Limb (tissue), 2 donors: ENCODE results near the gene NR1H2.
A peak's percentile ranks its signal among the peaks of the same experiment; 100 is the strongest.
"Not testable (repeated sequence)": the region's sequence is repeated elsewhere in the genome, so short reads cannot be mapped to it uniquely, and the experiment has no call there.

Experiments
- DNase-seq, 2 donors: peaks; one replicate each; pipeline ENCODE4 v3.0.0-alpha.2; 2016; ENCODE audit errors: extremely low spot score in 2 of 2

Gene NR1H2

GRCh38 chr19:50378169-50378862 is 2.1 kb downstream of the NR1H2 start:
- no peak for DNase-seq

- DNase-seq = no peak
Measured at GRCh38 chr19:50378863-50379236, 2.6 kb downstream of the NR1H2 start.

GRCh38 chr19:50379602-50380001 is 3.3 kb downstream of the NR1H2 start:
- no peak for DNase-seq

GRCh38 chr19:50380137-50380536 is 3.9 kb downstream of the NR1H2 start:
- no peak for DNase-seq

DNA sequence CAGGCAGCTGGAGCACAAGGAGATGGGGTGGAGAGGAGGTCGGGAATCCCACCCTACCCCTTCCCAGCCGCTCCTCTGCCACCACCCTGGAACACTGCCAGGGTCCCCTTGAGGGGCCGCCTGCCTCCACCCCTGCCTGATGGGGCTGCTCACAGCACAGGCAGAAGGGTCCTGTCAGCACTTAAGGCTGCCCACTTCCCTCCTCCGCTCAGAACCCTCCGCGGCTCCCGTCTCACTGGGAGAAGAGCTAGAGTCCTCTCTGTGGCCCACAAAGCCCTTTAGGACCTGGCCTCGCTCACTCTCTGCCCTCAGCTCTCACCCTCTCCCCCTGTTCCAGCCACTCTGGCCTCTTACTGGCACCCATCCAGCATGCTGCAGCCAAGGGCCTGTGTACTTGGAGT is 4.5 kb downstream of the NR1H2 start:
- DNase-seq = no peak

DNA sequence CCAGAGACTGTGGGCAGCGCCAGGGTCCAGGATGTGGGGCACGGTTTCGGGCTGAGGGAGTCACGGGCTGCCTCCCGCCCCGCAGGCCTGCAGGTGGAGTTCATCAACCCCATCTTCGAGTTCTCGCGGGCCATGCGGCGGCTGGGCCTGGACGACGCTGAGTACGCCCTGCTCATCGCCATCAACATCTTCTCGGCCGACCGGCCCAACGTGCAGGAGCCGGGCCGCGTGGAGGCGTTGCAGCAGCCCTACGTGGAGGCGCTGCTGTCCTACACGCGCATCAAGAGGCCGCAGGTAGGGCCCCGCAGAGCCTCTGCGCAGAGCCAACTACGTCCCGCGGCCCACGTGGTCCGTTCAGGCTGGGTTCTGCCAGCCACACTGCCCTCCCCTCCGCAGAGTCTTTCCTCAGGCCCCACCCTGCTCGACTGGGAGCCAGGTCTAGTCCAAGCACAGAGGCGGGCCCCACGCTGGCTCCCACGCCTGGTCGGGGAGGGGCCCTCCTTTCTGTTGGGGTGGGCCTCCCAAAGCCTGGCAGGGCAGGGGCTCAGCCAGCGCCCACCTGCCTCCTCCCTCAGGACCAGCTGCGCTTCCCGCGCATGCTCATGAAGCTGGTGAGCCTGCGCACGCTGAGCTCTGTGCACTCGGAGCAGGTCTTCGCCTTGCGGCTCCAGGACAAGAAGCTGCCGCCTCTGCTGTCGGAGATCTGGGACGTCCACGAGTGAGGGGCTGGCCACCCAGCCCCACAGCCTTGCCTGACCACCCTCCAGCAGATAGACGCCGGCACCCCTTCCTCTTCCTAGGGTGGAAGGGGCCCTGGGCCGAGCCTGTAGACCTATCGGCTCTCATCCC is 5.8 kb downstream of the NR1H2 start:
- no peak for DNase-seq

- peak in 1 of 2 donors; percentile 7 for DNase-seq
Measured at GRCh38 chr19:50383001-50383851, 7.0 kb downstream of the NR1H2 start.

DNA sequence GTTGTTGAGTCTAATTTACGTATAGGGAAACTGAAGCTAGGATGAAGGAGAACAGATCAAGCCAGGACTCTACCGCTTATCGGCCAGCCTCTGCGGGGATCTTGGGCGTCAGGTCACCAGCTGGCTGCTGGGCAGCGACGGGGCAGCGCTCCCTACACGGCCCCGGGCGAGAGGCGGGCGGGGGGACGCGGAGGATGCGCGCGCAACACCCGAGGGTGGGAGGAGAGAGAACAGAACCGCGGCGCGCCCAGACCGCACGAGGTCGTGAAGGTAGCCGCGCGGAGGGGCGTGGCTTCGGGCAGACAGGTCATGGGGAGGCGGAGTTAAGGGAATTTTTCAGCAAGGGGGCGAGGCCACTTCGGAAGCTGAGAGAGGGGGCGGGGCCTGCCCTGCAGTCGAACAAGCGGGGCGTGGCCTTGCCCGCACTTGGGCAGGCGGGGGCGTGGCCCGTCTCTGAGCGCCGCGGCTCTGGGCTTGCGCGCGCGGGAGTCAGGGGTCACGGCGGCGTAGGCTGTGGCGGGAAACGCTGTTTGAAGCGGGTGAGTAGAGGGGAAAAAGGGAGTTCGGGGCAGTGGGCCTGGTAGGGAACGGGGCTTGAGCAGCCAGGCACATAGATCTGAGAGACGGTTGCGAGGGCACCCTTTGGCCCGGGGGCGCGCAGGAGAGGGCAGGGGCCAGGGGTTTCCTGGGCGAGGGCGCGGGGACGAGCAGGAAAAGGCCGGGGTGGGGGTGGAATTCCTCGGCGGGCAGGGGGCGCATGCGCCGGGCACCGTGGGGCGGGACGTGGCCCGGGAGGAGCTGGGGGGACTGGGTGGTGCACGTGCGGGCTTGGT is 7.8 kb downstream of the NR1H2 start, which contains the start of gene POLD1:
TSS of gene POLD1 (plus strand) at position 496 of the 833 bp plus-strand sequence. CDS start 14,505 bp downstream, outside the sequence.
- DNase-seq = peak; percentile 97 to 99

DNA sequence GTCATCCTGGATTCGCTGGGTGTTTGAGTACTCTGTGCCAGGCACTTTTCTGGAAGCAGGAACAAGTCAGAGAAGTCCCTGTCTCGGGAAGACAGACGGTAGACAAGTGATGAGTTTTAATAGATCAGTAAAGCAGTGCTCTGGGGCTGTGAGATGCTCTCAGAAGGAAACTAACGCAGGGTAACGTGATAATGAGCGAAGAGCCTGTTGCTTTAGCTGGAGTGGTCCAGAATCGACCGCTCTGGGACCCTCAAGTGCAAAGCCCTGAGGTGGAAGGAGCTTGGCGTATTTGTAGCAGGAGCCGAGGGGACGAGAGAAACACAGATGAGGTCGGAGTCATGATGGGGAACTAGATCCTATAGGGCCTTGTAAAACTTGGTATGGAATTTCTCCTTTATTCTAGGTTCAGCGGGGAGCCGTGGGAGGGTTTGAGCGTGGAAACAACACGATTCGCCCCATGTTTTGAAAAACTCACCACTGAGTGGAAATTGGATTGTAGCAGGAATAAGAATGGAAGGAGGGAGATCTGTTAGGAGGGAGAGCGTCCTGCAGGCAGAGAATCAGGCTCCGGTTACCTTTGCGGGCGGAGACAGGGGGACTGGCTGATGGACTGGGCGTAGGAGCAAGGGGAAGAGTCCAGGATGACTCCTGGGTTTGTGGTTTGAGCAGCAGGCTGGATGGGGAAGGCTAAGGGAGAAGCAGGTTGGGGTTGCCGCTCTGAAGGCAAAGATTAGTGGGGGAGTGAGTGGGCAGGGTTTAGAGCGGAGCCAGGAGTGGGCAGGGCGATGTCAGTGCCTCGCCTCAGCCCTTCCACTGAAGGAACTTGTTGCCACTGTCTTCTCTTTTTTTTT is 8.7 kb downstream of the NR1H2 start:
- no peak for DNase-seq

DNA sequence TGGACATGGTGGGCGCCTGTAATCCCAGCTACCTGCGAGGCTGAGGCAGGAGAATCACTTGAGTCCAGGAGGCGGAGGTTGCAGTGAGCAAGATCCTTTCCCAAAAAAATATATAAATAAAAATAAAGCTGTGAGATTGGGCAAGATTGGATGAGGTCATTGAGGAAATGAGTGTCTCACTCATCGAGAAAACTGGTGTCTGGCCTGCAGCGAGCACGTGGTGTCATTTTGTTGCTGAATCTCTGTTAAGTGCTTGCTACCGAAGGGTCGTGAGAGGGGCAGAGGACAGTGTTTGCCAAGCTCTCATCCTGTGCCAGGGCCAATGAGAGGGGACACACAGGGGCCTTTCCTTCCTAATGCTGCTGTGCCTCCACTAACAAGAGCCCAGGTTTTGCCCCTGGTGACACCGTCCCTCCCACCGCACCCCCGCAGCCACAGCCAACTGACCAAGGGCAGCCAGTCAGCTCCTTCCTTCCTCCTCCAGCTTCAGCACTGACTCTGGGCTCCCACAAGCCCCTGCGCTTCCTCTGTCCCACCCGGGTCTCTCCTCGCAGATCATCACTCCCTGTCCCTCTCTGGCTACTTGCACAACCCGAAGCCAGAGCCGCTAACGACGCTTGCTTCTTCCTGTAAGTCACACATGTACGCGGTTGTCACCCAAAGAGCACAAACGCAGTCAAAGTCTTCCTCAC is 11.1 kb downstream of the NR1H2 start:
- no peak for DNase-seq

DNA sequence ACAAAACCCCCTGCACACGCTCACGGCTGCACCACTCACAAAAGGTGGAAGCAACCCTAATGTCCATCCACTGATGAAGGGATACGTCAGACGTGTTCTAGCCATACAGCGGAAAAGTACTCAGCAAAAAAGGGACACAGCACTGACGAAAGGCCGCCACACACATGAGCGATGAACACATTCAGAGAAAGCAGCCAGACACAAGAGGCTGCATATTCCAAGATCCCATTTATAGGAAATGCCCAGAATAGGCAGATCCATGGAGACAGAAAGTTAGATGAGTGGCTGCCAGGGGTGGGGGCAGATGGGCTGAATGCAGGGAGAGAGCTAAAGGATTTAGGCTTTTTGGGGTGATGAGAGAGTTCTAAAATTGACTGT is 11.6 kb downstream of the NR1H2 start:
- DNase-seq = no peak

DNA sequence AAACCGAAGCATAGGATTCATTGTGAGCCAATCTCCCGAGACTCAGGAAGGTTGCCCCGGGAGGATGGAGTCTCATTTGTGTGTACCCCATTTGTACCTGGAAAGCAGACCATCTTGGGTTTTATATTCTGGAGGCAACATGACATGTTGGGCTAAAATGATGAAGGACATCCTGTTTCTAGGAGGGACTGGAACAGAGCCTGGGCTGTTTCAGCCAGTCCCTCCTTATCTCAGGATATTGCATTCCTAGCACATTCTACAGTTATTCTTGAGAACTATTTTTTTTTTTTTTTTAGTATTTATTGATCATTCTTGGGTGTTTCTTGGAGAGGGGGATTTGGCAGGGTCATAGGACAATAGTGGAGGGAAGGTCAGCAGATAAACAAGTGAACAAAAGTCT is 14.0 kb downstream of the NR1H2 start:
- not testable (repeated sequence) for DNase-seq

DNA sequence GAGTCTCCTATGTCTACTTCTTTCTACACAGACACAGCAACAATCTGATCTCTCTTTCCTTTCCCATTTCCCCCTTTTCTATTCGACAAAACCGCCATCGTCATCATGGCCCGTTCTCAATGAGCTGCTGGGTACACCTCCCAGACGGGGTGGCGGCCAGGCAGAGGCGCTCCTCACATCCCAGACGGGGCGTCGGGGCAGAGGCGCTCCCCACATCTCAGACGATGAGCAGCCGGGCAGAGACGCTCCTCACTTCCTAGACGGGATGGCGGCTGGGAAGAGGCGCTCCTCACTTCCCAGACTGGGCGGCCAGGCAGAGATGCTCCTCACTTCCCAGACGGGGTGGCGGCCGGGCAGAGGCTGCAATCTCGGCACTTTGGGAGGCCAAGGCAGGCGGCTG is 14.7 kb downstream of the NR1H2 start:
- DNase-seq = not testable (repeated sequence)

- DNase-seq = no peak
Measured at GRCh38 chr19:50392759-50393158, 16.5 kb downstream of the NR1H2 start.

DNA sequence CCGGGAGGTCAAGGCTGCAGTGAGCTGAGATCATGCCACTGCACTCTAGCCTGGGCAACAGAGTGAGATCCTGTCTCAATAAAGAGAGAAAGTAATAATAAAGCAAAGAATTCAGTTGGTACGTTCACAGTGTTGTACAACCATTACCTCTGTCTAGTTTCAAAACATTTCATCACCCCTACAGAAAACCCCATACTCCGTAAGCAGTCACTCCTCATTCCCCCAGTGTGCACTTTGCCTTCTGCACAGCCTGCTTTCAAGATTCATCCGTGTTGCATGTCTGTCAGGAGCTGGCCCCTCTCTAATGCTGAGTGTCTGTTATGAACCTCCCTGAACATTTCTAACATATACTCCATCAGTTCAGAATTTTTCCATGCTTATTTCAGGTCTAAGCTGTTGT is 17.3 kb downstream of the NR1H2 start:
- no peak for DNase-seq

- DNase-seq = no peak
Measured at GRCh38 chr19:50394017-50394416, 17.8 kb downstream of the NR1H2 start.

- DNase-seq = no peak
Measured at GRCh38 chr19:50398675-50399367, 22.6 kb downstream of the NR1H2 start.

GRCh38 chr19:50399368-50399745 is 23.1 kb downstream of the NR1H2 start:
- no peak for DNase-seq
